Sigmoid colon (tissue), 7 donors: Measurements from ENCODE around the gene ABCB7. TPM values are rescaled to one million over a fixed set of nuclear protein-coding genes. Genes with fewer than 3 reads are reported as not detected.

Source experiments
- DNase-seq: peaks from one replicate; pipeline ENCODE4 v3.0.0-alpha.2; 2019
- H3K27ac ChIP-seq, 4 donors: fragments of 200-600 bp; sonication (generic); one replicate each; pipeline ENCODE4 v1.5.1; 2016 to 2019; ENCODE audit warnings: mild to moderate bottlenecking in 1 of 4
- H3K27me3 ChIP-seq, 3 donors: fragments of 200-600 bp; sonication (generic); one replicate each; pipeline ENCODE4 v1.5.1; 2019; ENCODE audit warnings: mild to moderate bottlenecking in 1 of 3
- H3K36me3 ChIP-seq, 4 donors: fragments of 200-600 bp; sonication (generic); one replicate each; pipeline ENCODE4 v1.5.1; 2016 to 2019
- H3K4me1 ChIP-seq, 4 donors: fragments of 200-600 bp; sonication (generic); one replicate each; pipeline ENCODE4 v1.5.1; 2017 to 2019
- H3K4me3 ChIP-seq, 4 donors: fragments of 200-600 bp; sonication (generic); one replicate each; pipeline ENCODE4 v1.5.1; 2017 to 2019; ENCODE audit warnings: mild to moderate bottlenecking in 2 of 4, moderate library complexity in 1 of 4
- H3K9me3 ChIP-seq, 4 donors: fragments of 200-600 bp in 3 of 4; sonication (generic) in 3 of 4; one replicate each; pipeline versions ENCODE4 v1.5.1 to v1.6.1; 2013 to 2019
- EP300 ChIP-seq, 4 donors: sonication (generic); formaldehyde crosslinking; IDR thresholded peaks; one replicate each; pipeline ENCODE4 v1.6.1; 2017; ENCODE audit warnings: antibody characterized with exemption in 4 of 4
- POLR2A ChIP-seq, 2 donors: fragments of 450-650 bp; IDR thresholded peaks; one replicate each; pipeline ENCODE4 v1.6.1; 2016; ENCODE audit warnings: antibody characterized with exemption in 2 of 2, mild to moderate bottlenecking in 2 of 2, moderate library complexity in 2 of 2
- POLR2AphosphoS5 ChIP-seq, 4 donors: sonication (generic); formaldehyde crosslinking; IDR thresholded peaks; one replicate each; pipeline ENCODE4 v1.6.1; 2017; ENCODE audit warnings: antibody characterized with exemption in 4 of 4
- WGBS, 2 donors: extraction: QIAGEN DNeasy Blood & Tissue Kit; methylation state at CpG; one replicate each; pipeline ENCODE4 v1.1.7; 2013; 5-methylcytosine and 5-hydroxymethylcytosine counted together
- intact Hi-C: fragments of 100-400 bp; cut with DNase I; formaldehyde crosslinking; loops from one replicate; pipeline ENCODE4 v1.15.1; 2023
- polyA plus RNA-seq, 3 donors: library from polyadenylated mRNA; stranded (reverse); fragments of 200-250 nt; gene quantifications; one replicate each; pipeline ENCODE4 v1.2.3, GENCODE V29; 2013
- total RNA-seq, 4 donors: library from RNA; depleted of rRNA; stranded (reverse); fragments of >200 nt; gene quantifications; one replicate each; pipeline ENCODE4 v1.1.0, GENCODE V29; 2016
- TF ChIP-seq, protein P1 (sequence below), 4 experiments: fragments of 450-650 bp in 3 of 4; fragments of 200-600 bp in 1 of 4; IDR thresholded peaks; one replicate each; pipeline ENCODE4 v1.5.1; 2016 to 2019; ENCODE audit warnings: antibody characterized with exemption in 4 of 4, mild to moderate bottlenecking in 3 of 4, moderate library complexity in 2 of 4
- donor health status: healthy with polysubstance abuse.
- donor health status: Bipolar disorder and iron deficiency.
- donor health status: healthy.

The ABCB7 gene
- total and polyA plus RNA-seq, 7 donors, result 5.8 to 88.5 (median 37.6) TPM

DNA sequence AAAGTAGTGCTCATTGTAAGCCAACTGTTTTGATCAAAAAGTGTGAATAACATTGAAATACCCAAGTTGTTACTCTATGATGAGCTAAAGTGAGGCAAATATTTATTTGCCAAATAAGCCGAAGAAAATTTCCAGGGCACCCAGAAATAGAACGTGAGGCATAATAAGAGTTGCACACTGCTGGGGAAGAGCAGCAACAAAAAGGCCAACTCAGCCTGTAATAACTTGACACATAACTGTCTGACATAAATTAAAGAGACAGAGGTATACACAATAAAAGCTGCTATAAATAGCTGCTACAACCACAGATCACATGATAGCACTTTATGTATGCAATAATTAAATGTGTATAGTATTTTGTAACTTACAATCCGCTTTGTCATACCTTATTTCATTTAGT is 2.0 kb upstream of the ABCB7 start:
- no peak for DNase-seq
- H3K4me3 ChIP-seq, result no peak overlapping the region
- no peaks in the 10 kb centered on the region for H3K36me3 ChIP-seq
- WGBS, 2 donors, result 89 to 95% methylated on average over 3 of the region's 3 CpGs
- H3K9me3 ChIP-seq, result no peaks in the 10 kb centered on the region
- no peak overlapping the region for H3K27ac ChIP-seq
- TF ChIP-seq POLR2A (IDR thresholded peaks at IDR 0.05) (no peak), POLR2AphosphoS5 (IDR thresholded peaks at IDR 0.05) (no peak)
- TF ChIP-seq, protein P1, sequence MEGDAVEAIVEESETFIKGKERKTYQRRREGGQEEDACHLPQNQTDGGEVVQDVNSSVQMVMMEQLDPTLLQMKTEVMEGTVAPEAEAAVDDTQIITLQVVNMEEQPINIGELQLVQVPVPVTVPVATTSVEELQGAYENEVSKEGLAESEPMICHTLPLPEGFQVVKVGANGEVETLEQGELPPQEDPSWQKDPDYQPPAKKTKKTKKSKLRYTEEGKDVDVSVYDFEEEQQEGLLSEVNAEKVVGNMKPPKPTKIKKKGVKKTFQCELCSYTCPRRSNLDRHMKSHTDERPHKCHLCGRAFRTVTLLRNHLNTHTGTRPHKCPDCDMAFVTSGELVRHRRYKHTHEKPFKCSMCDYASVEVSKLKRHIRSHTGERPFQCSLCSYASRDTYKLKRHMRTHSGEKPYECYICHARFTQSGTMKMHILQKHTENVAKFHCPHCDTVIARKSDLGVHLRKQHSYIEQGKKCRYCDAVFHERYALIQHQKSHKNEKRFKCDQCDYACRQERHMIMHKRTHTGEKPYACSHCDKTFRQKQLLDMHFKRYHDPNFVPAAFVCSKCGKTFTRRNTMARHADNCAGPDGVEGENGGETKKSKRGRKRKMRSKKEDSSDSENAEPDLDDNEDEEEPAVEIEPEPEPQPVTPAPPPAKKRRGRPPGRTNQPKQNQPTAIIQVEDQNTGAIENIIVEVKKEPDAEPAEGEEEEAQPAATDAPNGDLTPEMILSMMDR (IDR thresholded peaks at IDR 0.05), result no peak
- H3K4me1 ChIP-seq, result peaks cover 0 to 15% (median 5%) of the 10 kb centered on the region in 4 donors
- no peaks in the 10 kb centered on the region for H3K27me3 ChIP-seq
- intact Hi-C loops, result loop anchor here (5.0 to 10.0 kb wide), 3 partner anchors 114 to 546 kb away; partner anchors contain the start of genes NEXMIF, RLIM and UPRT

DNA sequence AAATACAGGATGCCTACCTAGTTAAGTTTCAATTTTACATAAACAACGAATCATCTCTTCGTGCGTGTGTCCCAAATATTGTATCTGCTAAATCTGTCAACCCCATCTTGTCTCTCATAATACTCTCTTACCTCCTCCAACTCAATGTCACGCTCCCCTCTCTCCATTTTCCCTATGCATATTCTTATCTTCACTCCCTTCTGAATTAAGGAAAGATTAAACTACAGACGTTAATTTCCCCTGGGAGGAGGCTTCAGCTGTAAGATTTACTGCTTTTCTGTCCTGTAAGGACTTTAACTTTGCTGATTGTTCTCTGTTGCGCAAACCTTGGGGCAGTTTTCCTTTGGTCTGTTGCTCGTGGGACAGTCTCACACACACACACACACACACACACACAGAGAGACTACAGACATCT is 455 bp upstream of the ABCB7 start:
- no peak for DNase-seq
- 3 to 6% methylated on average over 7 of the region's 7 CpGs for WGBS, 2 donors
- Histone ChIP-seq H3K36me3 (no peaks in the 10 kb centered on the region), H3K4me1 (peaks cover 0 to 15% (median 5%) of the 10 kb centered on the region in 4 donors), H3K27ac (peak overlapping the region; percentile 79 to 85 (median 82)), H3K4me3 (peak overlapping the region; percentile 62 to 64 (median 63)), H3K9me3 (no peaks in the 10 kb centered on the region), H3K27me3 (no peaks in the 10 kb centered on the region)
- intact Hi-C loops, result loop anchor here (5.0 to 10.0 kb wide), 3 partner anchors 116 to 544 kb away; partner anchors contain the start of genes NEXMIF, RLIM and UPRT
- TF ChIP-seq POLR2A (IDR thresholded peaks at IDR 0.05), result no peak
- TF ChIP-seq, protein P1 (IDR thresholded peaks at IDR 0.05), result no peak
- TF ChIP-seq EP300 (IDR thresholded peaks at IDR 0.05), result no peak
- TF ChIP-seq POLR2AphosphoS5 (IDR thresholded peaks at IDR 0.05), result no peak

DNA sequence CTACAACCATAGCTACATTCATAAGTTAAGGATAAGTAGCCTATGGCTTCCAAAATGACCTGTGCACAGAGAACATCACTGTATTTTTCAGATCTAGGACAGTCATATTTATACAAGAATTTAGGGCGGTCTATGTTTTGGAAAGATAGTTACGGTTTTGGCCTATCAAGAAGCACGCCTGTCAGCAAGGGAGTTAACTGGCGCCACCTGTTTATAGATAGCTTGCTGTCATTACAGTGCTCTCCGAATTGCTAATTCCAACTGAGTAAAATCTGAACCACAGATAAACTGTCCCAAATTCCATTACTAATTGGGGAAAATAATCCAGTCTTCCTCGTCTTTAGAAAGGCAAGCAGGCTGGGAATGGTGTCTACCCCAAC is 646 bp downstream of the ABCB7 start:
- intact Hi-C loops, result loop anchor here (5.0 to 10.0 kb wide), 3 partner anchors 117 to 543 kb away; partner anchors contain the start of genes NEXMIF, RLIM and UPRT
- peak overlapping the region; percentile 62 to 64 (median 63) for H3K4me3 ChIP-seq
- H3K36me3 ChIP-seq, result no peaks in the 10 kb centered on the region
- peak overlapping the region; percentile 79 to 85 (median 82) for H3K27ac ChIP-seq
- no peak for TF ChIP-seq EP300 (IDR thresholded peaks at IDR 0.05)
- no peak for TF ChIP-seq POLR2AphosphoS5 (IDR thresholded peaks at IDR 0.05)
- TF ChIP-seq, protein P1 (IDR thresholded peaks at IDR 0.05), result no peak
- TF ChIP-seq POLR2A (IDR thresholded peaks at IDR 0.05), result no peak
- WGBS, 2 donors, result 1 to 2% methylated on average over 6 of the region's 6 CpGs
- H3K27me3 ChIP-seq, result no peaks in the 10 kb centered on the region
- no peak for DNase-seq
- no peaks in the 10 kb centered on the region for H3K9me3 ChIP-seq
- peaks cover 0 to 15% (median 5%) of the 10 kb centered on the region in 4 donors for H3K4me1 ChIP-seq

DNA sequence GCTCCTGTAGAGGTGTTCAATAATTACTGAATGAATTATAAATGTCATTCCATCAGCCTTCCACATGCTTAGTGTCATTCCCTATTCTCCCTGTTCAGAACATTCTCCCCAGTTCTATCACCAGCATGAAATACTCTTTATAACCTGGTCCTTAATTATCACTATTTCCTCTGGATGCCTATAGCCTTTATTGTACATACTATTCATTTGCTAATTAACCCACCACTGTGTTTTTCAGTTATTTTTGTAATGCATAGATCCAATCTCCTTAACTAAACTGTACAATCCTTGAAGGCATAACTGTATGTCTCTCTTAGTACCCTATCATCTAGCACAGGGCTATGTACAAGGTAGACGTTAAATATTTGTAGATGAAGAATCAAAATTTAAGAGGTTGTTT is 1.2 kb downstream of the ABCB7 start:
- no peaks in the 10 kb centered on the region for H3K27me3 ChIP-seq
- TF ChIP-seq EP300 (IDR thresholded peaks at IDR 0.05) (no peak), POLR2AphosphoS5 (IDR thresholded peaks at IDR 0.05) (no peak), POLR2A (IDR thresholded peaks at IDR 0.05) (no peak)
- TF ChIP-seq, protein P1 (IDR thresholded peaks at IDR 0.05), result no peak
- H3K4me3 ChIP-seq, result peak overlapping the region; percentile 62 to 64 (median 63)
- DNase-seq, result no peak
- H3K27ac ChIP-seq, result no peak overlapping the region
- WGBS, 2 donors, result 12 to 63% methylated on average over 1 of the region's 1 CpG
- H3K4me1 ChIP-seq, result peaks cover 0 to 15% (median 5%) of the 10 kb centered on the region in 4 donors
- intact Hi-C loops, result loop anchor here (5.0 to 10.0 kb wide), 4 partner anchors 117 to 1303 kb away; partner anchors contain the start of genes NEXMIF, RLIM, UPRT and XIST
- H3K36me3 ChIP-seq, result no peaks in the 10 kb centered on the region
- H3K9me3 ChIP-seq, result no peaks in the 10 kb centered on the region
